Measurements from ENCODE around the gene GPR137B.

DNA sequence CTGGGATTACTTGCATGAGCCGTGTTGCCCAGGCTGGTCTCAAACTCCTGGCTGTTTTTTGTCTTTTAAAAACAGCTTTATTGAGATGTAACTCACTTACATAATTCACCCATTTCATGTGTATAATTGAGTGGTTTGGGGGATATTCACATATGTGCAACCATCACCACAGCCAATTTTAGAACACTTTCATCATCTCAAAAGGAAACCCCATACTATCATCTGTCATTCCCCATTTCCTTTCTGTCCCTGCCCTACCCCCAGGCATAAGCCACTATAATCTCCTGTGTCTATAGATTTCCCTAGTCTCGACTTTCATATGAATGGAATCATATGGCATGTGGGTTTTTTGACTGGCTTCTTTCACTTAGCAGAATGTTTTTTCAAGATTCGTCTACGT lies 43.3 kb downstream of the GPR137B start:
- no peak for TF ChIP-seq GATA3 (IDR thresholded peaks at IDR 0.05; ENCODE audit: low read depth, low read length)
- no peak for TF ChIP-seq GATA2 (IDR thresholded peaks at IDR 0.05; ENCODE audit: low read depth, low read length)

Measured in SH-SY5Y (cell line).